ENCODE results near the gene YPEL2. TPM values are rescaled to one million over a fixed set of nuclear protein-coding genes. Genes with fewer than 3 reads are reported as not detected.

YPEL2 gene
- total RNA-seq, 1 experiment from 2014 or later = 0.98 TPM

DNA sequence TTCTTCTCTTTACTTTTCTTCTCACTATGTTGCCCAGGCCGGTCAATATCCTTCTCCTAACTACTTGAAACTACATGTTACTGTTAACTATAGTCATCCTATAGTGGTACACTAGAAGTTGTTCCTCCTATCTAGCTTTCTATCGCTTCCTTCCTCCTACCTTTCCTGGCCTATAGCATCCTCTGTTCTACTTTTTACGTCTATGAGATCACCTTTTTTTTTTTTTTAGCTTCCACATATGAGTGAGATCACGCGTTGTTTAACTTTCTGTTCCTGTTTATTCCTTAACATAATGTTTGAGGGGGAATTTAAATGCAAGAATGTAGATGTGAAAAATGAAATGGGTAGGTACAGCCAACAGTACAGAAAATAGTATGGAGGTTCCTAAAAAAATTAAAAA, 30.5 kb upstream of the YPEL2 start:
- Histone ChIP-seq H3K9me3 (ENCODE audit: control insufficient read depth, low read depth, low read length) (no peaks in the 10 kb centered on the region), H2AK5ac (ENCODE audit: insufficient read length, low read length) (no peak overlapping the region), H3K79me1 (ENCODE audit: insufficient read depth, low read depth, low read length, poor library complexity, severe bottlenecking) (no peaks in the 10 kb centered on the region), H3K14ac (ENCODE audit: insufficient read depth, low read length) (no peak overlapping the region), H3K4ac (ENCODE audit: low read depth, low read length) (no peak overlapping the region), H2AFZ (ENCODE audit: low read length) (no peak overlapping the region), H2BK12ac (ENCODE audit: insufficient read length, low read depth, low read length) (no peak overlapping the region), H4K91ac (ENCODE audit: insufficient read length, low read depth, low read length) (no peak overlapping the region), H3K18ac (ENCODE audit: insufficient read length, low read depth, low read length) (no peak overlapping the region), H3K27ac (ENCODE audit: insufficient read length, low read depth, low read length) (no peak overlapping the region), H2BK15ac (ENCODE audit: low read depth, low read length) (no peak overlapping the region), H3K23ac (ENCODE audit: insufficient read length, low read depth, low read length) (no peak overlapping the region), H3K23me2 (ENCODE audit: insufficient read length, low read depth, low read length, poor library complexity, severe bottlenecking) (no peaks in the 10 kb centered on the region), H2BK120ac (ENCODE audit: low read depth, low read length, poor library complexity, severe bottlenecking) (no peak overlapping the region), H4K5ac (ENCODE audit: insufficient read length, low read depth, low read length) (no peak overlapping the region), H3T11ph (ENCODE audit: low read length) (no peak overlapping the region), H3K79me2 (ENCODE audit: insufficient read depth, low read length) (no peaks in the 10 kb centered on the region), H4K8ac (replicated peaks; ENCODE audit: insufficient read length, low read depth, low read length) (no peak overlapping the region), H2BK20ac (ENCODE audit: low read depth, low read length, poor library complexity, severe bottlenecking) (no peak overlapping the region), H4K20me1 (ENCODE audit: control insufficient read depth, insufficient read depth, insufficient read length) (no peaks in the 10 kb centered on the region), H3K9ac (ENCODE audit: extremely low read depth, insufficient read length, low read length) (no peak overlapping the region), H3K27me3 (ENCODE audit: insufficient read depth, low read length) (no peaks in the 10 kb centered on the region), H3K56ac (ENCODE audit: insufficient read length, low read depth, low read length) (no peak overlapping the region), H3K4me1 (ENCODE audit: insufficient read depth, low read length) (no peaks in the 10 kb centered on the region), H3K4me2 (ENCODE audit: insufficient read depth, insufficient read length, low read length) (no peak overlapping the region), H2BK5ac (ENCODE audit: insufficient read length, low read length) (no peak overlapping the region)
- no peaks in the 10 kb centered on the region for H3K27me3 Mint-ChIP-seq (ENCODE audit: low read depth)
- DNase-seq = no peak
- H3K9me3 Mint-ChIP-seq = no peaks in the 10 kb centered on the region; a peak in 1 of 5 replicates
- H3K4me1 Mint-ChIP-seq = peaks cover 5 to 8% of the 10 kb centered on the region in 2 experiments
- WGBS (ENCODE audit: extremely low coverage, insufficient read length, low lambda C conversion rate) = no CpG with 5 or more reads among the region's 5 CpGs
- no peak overlapping the region for H3K4me3 Mint-ChIP-seq
- H3K36me3 Mint-ChIP-seq (ENCODE audit: insufficient read depth in 1 of 3, low read depth in 3 of 3) = no peaks in the 10 kb centered on the region
- H3K27ac Mint-ChIP-seq = no peak overlapping the region
- TF ChIP-seq, protein P1, sequence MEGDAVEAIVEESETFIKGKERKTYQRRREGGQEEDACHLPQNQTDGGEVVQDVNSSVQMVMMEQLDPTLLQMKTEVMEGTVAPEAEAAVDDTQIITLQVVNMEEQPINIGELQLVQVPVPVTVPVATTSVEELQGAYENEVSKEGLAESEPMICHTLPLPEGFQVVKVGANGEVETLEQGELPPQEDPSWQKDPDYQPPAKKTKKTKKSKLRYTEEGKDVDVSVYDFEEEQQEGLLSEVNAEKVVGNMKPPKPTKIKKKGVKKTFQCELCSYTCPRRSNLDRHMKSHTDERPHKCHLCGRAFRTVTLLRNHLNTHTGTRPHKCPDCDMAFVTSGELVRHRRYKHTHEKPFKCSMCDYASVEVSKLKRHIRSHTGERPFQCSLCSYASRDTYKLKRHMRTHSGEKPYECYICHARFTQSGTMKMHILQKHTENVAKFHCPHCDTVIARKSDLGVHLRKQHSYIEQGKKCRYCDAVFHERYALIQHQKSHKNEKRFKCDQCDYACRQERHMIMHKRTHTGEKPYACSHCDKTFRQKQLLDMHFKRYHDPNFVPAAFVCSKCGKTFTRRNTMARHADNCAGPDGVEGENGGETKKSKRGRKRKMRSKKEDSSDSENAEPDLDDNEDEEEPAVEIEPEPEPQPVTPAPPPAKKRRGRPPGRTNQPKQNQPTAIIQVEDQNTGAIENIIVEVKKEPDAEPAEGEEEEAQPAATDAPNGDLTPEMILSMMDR (conservative IDR thresholded peaks at IDR 0.05) = no peak
